ENCODE measurements around the gene WBP2. TPM values are rescaled to one million over a fixed set of nuclear protein-coding genes. Genes with fewer than 3 reads are reported as not detected.

The WBP2 gene
- total RNA-seq, 2 donors from 2014 or later = 44.2 to 49.5 TPM

- Histone ChIP-seq H3K36me3 (replicated peaks in 1 of 2; ENCODE audit: insufficient read depth in 1 of 2, low read depth in 2 of 2) (peaks cover 8 to 18% of the 10 kb centered on the region in 2 donors), H3K27ac (no peak overlapping the region), H3K27me3 (no peaks in the 10 kb centered on the region), H3K9me3 (no peaks in the 10 kb centered on the region), H3K4me3 (no peak overlapping the region), H3K4me1 (peaks cover 33% of the 10 kb centered on the region)
- 93 to 94% methylated on average over 11 to 23 of the region's 23 CpGs for WGBS, 2 donors
- DNase-seq (no peak), ATAC-seq (no peak)
- intact Hi-C loops (cut with DNase I) = no loop called here
- no peak for TF ChIP-seq POLR2A (IDR thresholded peaks at IDR 0.05)
- TF ChIP-seq, protein P1, sequence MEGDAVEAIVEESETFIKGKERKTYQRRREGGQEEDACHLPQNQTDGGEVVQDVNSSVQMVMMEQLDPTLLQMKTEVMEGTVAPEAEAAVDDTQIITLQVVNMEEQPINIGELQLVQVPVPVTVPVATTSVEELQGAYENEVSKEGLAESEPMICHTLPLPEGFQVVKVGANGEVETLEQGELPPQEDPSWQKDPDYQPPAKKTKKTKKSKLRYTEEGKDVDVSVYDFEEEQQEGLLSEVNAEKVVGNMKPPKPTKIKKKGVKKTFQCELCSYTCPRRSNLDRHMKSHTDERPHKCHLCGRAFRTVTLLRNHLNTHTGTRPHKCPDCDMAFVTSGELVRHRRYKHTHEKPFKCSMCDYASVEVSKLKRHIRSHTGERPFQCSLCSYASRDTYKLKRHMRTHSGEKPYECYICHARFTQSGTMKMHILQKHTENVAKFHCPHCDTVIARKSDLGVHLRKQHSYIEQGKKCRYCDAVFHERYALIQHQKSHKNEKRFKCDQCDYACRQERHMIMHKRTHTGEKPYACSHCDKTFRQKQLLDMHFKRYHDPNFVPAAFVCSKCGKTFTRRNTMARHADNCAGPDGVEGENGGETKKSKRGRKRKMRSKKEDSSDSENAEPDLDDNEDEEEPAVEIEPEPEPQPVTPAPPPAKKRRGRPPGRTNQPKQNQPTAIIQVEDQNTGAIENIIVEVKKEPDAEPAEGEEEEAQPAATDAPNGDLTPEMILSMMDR (IDR thresholded peaks at IDR 0.05) = no peak
Measured at GRCh38 chr17:75899767-75900468, 44.8 kb upstream of the WBP2 start.

DNA sequence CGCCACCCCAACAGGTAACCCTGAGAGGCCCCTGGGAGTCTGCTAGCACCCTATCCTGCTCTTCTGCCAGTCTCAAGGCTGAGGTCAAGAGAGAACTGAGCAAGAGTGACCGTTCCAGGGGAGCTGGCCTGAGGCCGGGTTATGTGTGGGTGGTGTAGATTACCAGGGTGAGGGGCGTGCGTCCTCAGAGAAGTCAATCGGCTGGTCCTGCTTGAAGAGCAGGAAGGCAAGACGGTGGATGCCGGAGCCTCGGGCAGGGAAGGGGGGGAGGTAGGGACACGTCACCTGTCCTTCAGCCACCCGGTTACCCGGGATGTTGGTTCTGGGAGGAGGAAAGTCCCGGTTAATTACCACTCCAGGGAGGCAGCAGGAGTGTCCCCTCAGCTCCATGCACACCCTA, 44.2 kb upstream of the WBP2 start:
- Histone ChIP-seq H3K9me3 (no peaks in the 10 kb centered on the region), H3K4me1 (peaks cover 39% of the 10 kb centered on the region), H3K27ac (no peak overlapping the region), H3K36me3 (replicated peaks in 1 of 2; ENCODE audit: insufficient read depth in 1 of 2, low read depth in 2 of 2) (peaks cover 8 to 18% of the 10 kb centered on the region in 2 donors), H3K27me3 (no peaks in the 10 kb centered on the region), H3K4me3 (no peak overlapping the region)
- TF ChIP-seq, protein P1 (IDR thresholded peaks at IDR 0.05) = no peak
- TF ChIP-seq POLR2A (IDR thresholded peaks at IDR 0.05) = no peak
- ATAC-seq = no peak
- no peak for DNase-seq
- intact Hi-C loops (cut with DNase I) = no loop called here
- 83 to 88% methylated on average over 11 to 13 of the region's 13 CpGs for WGBS, 2 donors

DNA sequence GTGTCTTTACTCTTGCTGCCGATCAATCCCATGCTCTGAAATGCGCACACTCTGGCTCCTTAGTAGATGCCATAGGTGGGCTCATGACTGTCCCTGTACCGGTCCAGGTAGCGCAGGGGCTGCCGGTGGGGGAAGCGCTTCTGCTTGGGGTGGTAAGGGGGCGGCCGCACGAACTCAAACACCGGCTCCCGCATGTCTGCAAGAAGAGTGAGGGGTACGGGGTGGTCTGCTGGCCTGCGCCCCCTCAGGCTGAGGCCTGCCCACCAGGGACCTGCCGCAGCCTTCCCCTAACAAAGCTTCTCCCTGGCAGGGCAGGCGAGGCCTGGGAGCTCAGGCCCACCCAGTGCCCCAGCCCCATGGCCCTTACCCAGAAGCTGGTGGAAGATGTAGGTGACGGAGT, 43.7 kb upstream of the WBP2 start:
- H3K4me3 ChIP-seq = no peak overlapping the region
- peaks cover 8 to 18% of the 10 kb centered on the region in 2 donors for H3K36me3 ChIP-seq (replicated peaks in 1 of 2; ENCODE audit: insufficient read depth in 1 of 2, low read depth in 2 of 2)
- DNase-seq (no peak), ATAC-seq (no peak)
- H3K27me3 ChIP-seq = no peaks in the 10 kb centered on the region
- H3K4me1 ChIP-seq = peaks cover 38% of the 10 kb centered on the region
- H3K9me3 ChIP-seq = no peaks in the 10 kb centered on the region
- 95% methylated on average over 4 to 16 of the region's 16 CpGs for WGBS, 2 donors
- H3K27ac ChIP-seq = no peak overlapping the region
- no peak for TF ChIP-seq POLR2A (IDR thresholded peaks at IDR 0.05)
- TF ChIP-seq, protein P1 (IDR thresholded peaks at IDR 0.05) = no peak
- intact Hi-C loops (cut with DNase I) = no loop called here

DNA sequence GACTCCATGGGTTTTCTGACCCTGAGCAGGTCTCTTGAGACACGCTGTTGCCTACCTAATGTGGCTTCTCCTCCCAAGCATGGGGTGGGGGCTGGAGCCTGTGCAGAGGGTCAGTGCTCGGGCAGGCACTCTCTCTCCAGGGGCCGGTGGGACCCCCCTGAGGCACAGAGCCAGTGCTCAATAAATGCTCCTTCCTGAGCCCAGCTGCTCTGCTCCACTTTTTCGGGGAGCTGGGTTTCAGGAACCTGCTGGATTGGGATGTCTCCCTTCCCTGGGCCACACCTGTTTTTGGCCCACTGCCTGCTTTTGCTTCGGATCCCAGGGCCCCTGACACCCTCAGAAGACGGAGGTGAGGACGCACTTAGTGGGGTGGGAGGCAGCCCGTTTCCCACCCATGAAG, 42.9 kb upstream of the WBP2 start:
- intact Hi-C loops (cut with DNase I) = no loop called here
- H3K4me3 ChIP-seq = no peak overlapping the region
- ATAC-seq = no peak
- no peaks in the 10 kb centered on the region for H3K27me3 ChIP-seq
- H3K27ac ChIP-seq = no peak overlapping the region
- no peaks in the 10 kb centered on the region for H3K9me3 ChIP-seq
- peaks cover 31% of the 10 kb centered on the region for H3K4me1 ChIP-seq
- H3K36me3 ChIP-seq (replicated peaks in 1 of 2; ENCODE audit: insufficient read depth in 1 of 2, low read depth in 2 of 2) = peaks cover 8 to 18% of the 10 kb centered on the region in 2 donors
- no peak for DNase-seq
- WGBS, 2 donors = 83 to 91% methylated on average over 7 to 8 of the region's 8 CpGs
- TF ChIP-seq, protein P1 (IDR thresholded peaks at IDR 0.05) = no peak
- TF ChIP-seq POLR2A (IDR thresholded peaks at IDR 0.05) = no peak

Data from body of pancreas (tissue), 4 donors.